ENCODE measurements around the gene CPPED1. TPM values are rescaled to one million over a fixed set of nuclear protein-coding genes. Genes with fewer than 3 reads are reported as not detected.

Gene CPPED1
- total RNA-seq, 1 experiment from 2014 or later = 7.9 TPM

- Histone ChIP-seq H3K56ac (ENCODE audit: insufficient read length, low read depth, low read length) (no peak overlapping the region), H2BK120ac (ENCODE audit: low read depth, low read length, poor library complexity, severe bottlenecking) (no peak overlapping the region), H2BK15ac (ENCODE audit: low read depth, low read length) (no peak overlapping the region), H3K23me2 (ENCODE audit: insufficient read length, low read depth, low read length, poor library complexity, severe bottlenecking) (peaks cover 4% of the 10 kb centered on the region), H3K79me1 (ENCODE audit: insufficient read depth, low read depth, low read length, poor library complexity, severe bottlenecking) (no peaks in the 10 kb centered on the region), H3K9me3 (ENCODE audit: control insufficient read depth, low read depth, low read length) (no peaks in the 10 kb centered on the region), H4K20me1 (ENCODE audit: control insufficient read depth, insufficient read depth, insufficient read length) (no peaks in the 10 kb centered on the region), H2AFZ (ENCODE audit: low read length) (no peak overlapping the region), H3K9ac (ENCODE audit: extremely low read depth, insufficient read length, low read length) (no peak overlapping the region), H4K8ac (replicated peaks; ENCODE audit: insufficient read length, low read depth, low read length) (no peak overlapping the region), H4K91ac (ENCODE audit: insufficient read length, low read depth, low read length) (no peak overlapping the region), H3K27ac (ENCODE audit: insufficient read length, low read depth, low read length) (no peak overlapping the region), H3K14ac (ENCODE audit: insufficient read depth, low read length) (no peak overlapping the region), H2BK5ac (ENCODE audit: insufficient read length, low read length) (no peak overlapping the region), H3K18ac (ENCODE audit: insufficient read length, low read depth, low read length) (no peak overlapping the region), H3K4ac (ENCODE audit: low read depth, low read length) (no peak overlapping the region), H2BK12ac (ENCODE audit: insufficient read length, low read depth, low read length) (no peak overlapping the region), H3T11ph (ENCODE audit: low read length) (no peak overlapping the region), H2BK20ac (ENCODE audit: low read depth, low read length, poor library complexity, severe bottlenecking) (no peak overlapping the region), H2AK5ac (ENCODE audit: insufficient read length, low read length) (no peak overlapping the region), H3K27me3 (ENCODE audit: insufficient read depth, low read length) (no peaks in the 10 kb centered on the region), H3K23ac (ENCODE audit: insufficient read length, low read depth, low read length) (no peak overlapping the region), H4K5ac (ENCODE audit: insufficient read length, low read depth, low read length) (no peak overlapping the region), H3K4me2 (ENCODE audit: insufficient read depth, insufficient read length, low read length) (no peak overlapping the region), H3K79me2 (ENCODE audit: insufficient read depth, low read length) (no peaks in the 10 kb centered on the region), H3K4me1 (ENCODE audit: insufficient read depth, low read length) (no peaks in the 10 kb centered on the region; the same call in 1 of the 2 replicates)
- peaks cover 11 to 12% of the 10 kb centered on the region in 2 experiments for H3K4me1 Mint-ChIP-seq
- no peak overlapping the region for H3K4me3 Mint-ChIP-seq
- peaks cover 10 to 27% (median 23%) of the 10 kb centered on the region in 3 experiments for H3K36me3 Mint-ChIP-seq (ENCODE audit: insufficient read depth in 1 of 3, low read depth in 3 of 3)
- no peak overlapping the region for H3K27ac Mint-ChIP-seq
- no peak for DNase-seq
- H3K9me3 Mint-ChIP-seq = peaks cover 20 to 22% of the 10 kb centered on the region in 2 experiments
- TF ChIP-seq CTCF (conservative IDR thresholded peaks at IDR 0.05) = no peak
- no peaks in the 10 kb centered on the region; the same call in none of the 2 replicates for H3K27me3 Mint-ChIP-seq (ENCODE audit: low read depth)
Observed at GRCh38 chr16:12732600-12732999, 71.1 kb downstream of the CPPED1 start.
